ENCODE measurements around the gene TTLL10. TPM values are rescaled to one million over a fixed set of nuclear protein-coding genes. Genes with fewer than 3 reads are reported as not detected.

TTLL10 gene
- total and polyA plus RNA-seq, 2 of the 8 experiments (the other 6 are each of a cell fraction or from before 2014, with no cell fraction given): 1.1 to 1.7 TPM

- Histone ChIP-seq H2AK5ac (ENCODE audit: low read depth, low read length) (no peak overlapping the region), H2BK120ac (replicated peaks; ENCODE audit: low read depth, low read length) (no peak overlapping the region), H3K18ac (ENCODE audit: extremely low read depth, low read length) (no peak overlapping the region), H3K9ac (replicated peaks in 1 of 4; ENCODE audit: extremely low read depth in 1 of 4, low read depth in 3 of 4, low read length in 3 of 4) (no peak overlapping the region), H2BK5ac (ENCODE audit: low read depth, low read length) (no peak overlapping the region), H3K56ac (replicated peaks; ENCODE audit: insufficient read length, low read depth, low read length) (no peak overlapping the region), H3K14ac (ENCODE audit: insufficient read length) (no peak overlapping the region), H3K23me2 (ENCODE audit: low read depth, low read length) (no peaks in the 10 kb centered on the region), H2BK15ac (ENCODE audit: low read length) (no peak overlapping the region), H2AFZ (ENCODE audit: low read length) (no peak overlapping the region), H3K79me2 (ENCODE audit: control insufficient read depth in 1 of 2, insufficient read depth in 2 of 2, low read length in 2 of 2) (no peaks in the 10 kb centered on the region; a peak in 1 of 4 replicates), H3K4me1 (replicated peaks in 1 of 4; ENCODE audit: control insufficient read depth in 3 of 4, insufficient read depth in 4 of 4, low read length in 3 of 4) (peaks cover 0 to 6% (median 2%) of the 10 kb centered on the region in 4 experiments; a peak in 2 of 7 replicates), H2BK20ac (ENCODE audit: low read length) (no peak overlapping the region), H3K9me3 (ENCODE audit: insufficient read depth in 2 of 2, low read depth in 1 of 2, low read length in 1 of 2) (no peaks in the 10 kb centered on the region), H3K27ac (ENCODE audit: low read depth, low read length) (no peak overlapping the region), H3K4ac (replicated peaks; ENCODE audit: insufficient read length, low read depth, low read length) (no peak overlapping the region), H4K8ac (ENCODE audit: extremely low read depth, insufficient read depth, low read length) (no peak overlapping the region), H3K79me1 (ENCODE audit: low read depth, low read length) (peaks cover 4% of the 10 kb centered on the region; the same call in 1 of the 2 replicates), H3K4me3 (ENCODE audit: extremely low read depth in 1 of 4, insufficient read depth in 2 of 4, low read depth in 3 of 4, low read length in 4 of 4) (no peak overlapping the region), H4K91ac (replicated peaks; ENCODE audit: insufficient read length, low read length) (no peak overlapping the region), H3K27me3 (replicated peaks in 1 of 4; ENCODE audit: control insufficient read depth in 3 of 4, extremely low read depth in 1 of 4, insufficient read depth in 3 of 4, low read length in 3 of 4) (no peaks in the 10 kb centered on the region; a peak in 2 of 7 replicates), H3K23ac (ENCODE audit: insufficient read length) (no peak overlapping the region), H4K20me1 (replicated peaks in 1 of 2; ENCODE audit: control insufficient read depth in 1 of 2, insufficient read depth in 2 of 2, low read length in 2 of 2) (peaks cover 4 to 13% of the 10 kb centered on the region in 2 experiments), H4K5ac (ENCODE audit: insufficient read length, low read depth, low read length) (no peak overlapping the region), H2BK12ac (ENCODE audit: low read depth, low read length) (no peak overlapping the region), H3K36me3 (ENCODE audit: control insufficient read depth in 2 of 4, insufficient read depth in 4 of 4, low read length in 3 of 4) (no peaks in the 10 kb centered on the region), H3K4me2 (ENCODE audit: insufficient read depth in 1 of 2, low read depth in 2 of 2, low read length in 2 of 2) (no peak overlapping the region)
- DNase-seq (ENCODE audit: low read depth in 1 of 2, low spot score in 2 of 2): no peak
- peak in 1 of 3 experiments; percentile 17; a peak in 2 of 4 replicates for TF ChIP-seq CTCF (IDR thresholded peaks at IDR 0.05; ENCODE audit: control extremely low read depth in 1 of 3, insufficient read depth in 1 of 3, low read depth in 1 of 3, low read length in 3 of 3)
- no peak for TF ChIP-seq JUN (IDR thresholded peaks at IDR 0.05; ENCODE audit: low read depth, low read length)
- 88% methylated on average over 12 of the region's 15 CpGs; no CpG with 5 or more reads in 1 of the 2 experiments for WGBS, 2 experiments (ENCODE audit: extremely low coverage in 1 of 2, insufficient coverage in 1 of 2, insufficient read length in 1 of 2, insufficient replicate concordance in 2 of 2, low coverage in 1 of 2, low lambda C conversion rate in 2 of 2, missing lambda C conversion rate in 1 of 2)
- POLR2A ChIA-PET (ENCODE audit: partially characterized antibody): interaction anchor here (0.9 to 1.2 kb wide), 3 partner anchors 8 to 110 kb away, joined by 3 to 8 read pairs (median 8); no protein-coding TSS in a partner anchor
- FAIRE-seq: no peak
- CTCF ChIA-PET (ENCODE audit: partially characterized antibody): interaction anchor here (0.8 to 1.4 kb wide), 8 partner anchors 8 to 117 kb away, joined by 3 to 5 read pairs (median 3); no protein-coding TSS in a partner anchor
These were observed 65.5 kb downstream of the TTLL10 start for GRCh38 chr1:1239227-1239613.

Data from H1 (cell line).